Right renal cortex interstitium (tissue), 3 donors: ENCODE results near the gene MIA. TPM values are rescaled to one million over a fixed set of nuclear protein-coding genes. Genes with fewer than 3 reads are reported as not detected.
A peak's percentile ranks its signal among the peaks of the same experiment; 100 is the strongest.
"Not testable (repeated sequence)": the region's sequence is repeated elsewhere in the genome, so short reads cannot be mapped to it uniquely, and the experiment has no call there.

Experiments used
- DNase-seq, 3 donors: peaks; one replicate each; pipeline ENCODE4 v3.0.0-alpha.2; 2013; ENCODE audit warnings: low read depth in 3 of 3, low spot score in 2 of 3
- polyA plus RNA-seq, 3 donors: library from polyadenylated mRNA; unstranded; fragments of 120-200 nt; gene quantifications; one replicate each; pipeline ENCODE4 v1.2.1, GENCODE V29; 2013; ENCODE audit not compliant: insufficient read length in 3 of 3

The MIA gene
- polyA plus RNA-seq, 3 donors, result 0.31 to 1.6 (median 0.69) TPM

- peak; percentile 97 to 99 (median 99) for DNase-seq
Measured at GRCh38 chr19:40777937-40778705, 2.8 kb downstream of the MIA start, which contains the start of gene RAB4B. RAB4B (plus strand) TSS chr19:40778247; CDS start chr19:40778376, 129 bp downstream.

- DNase-seq, result no peak
Measured at GRCh38 chr19:40778706-40779284, 3.5 kb downstream of the MIA start.

GRCh38 chr19:40780582-40780981 lies 5.3 kb downstream of the MIA start:
- no peak for DNase-seq

GRCh38 chr19:40781140-40781539 lies 5.8 kb downstream of the MIA start:
- no peak for DNase-seq

GRCh38 chr19:40783711-40784110 lies 8.4 kb downstream of the MIA start:
- no peak for DNase-seq

GRCh38 chr19:40784146-40784545 lies 8.8 kb downstream of the MIA start:
- not testable (repeated sequence) for DNase-seq

- no peak for DNase-seq
Measured at GRCh38 chr19:40785526-40785925, 10.2 kb downstream of the MIA start.

GRCh38 chr19:40786060-40787037 lies 11.0 kb downstream of the MIA start:
- no peak for DNase-seq

- no peak for DNase-seq
Measured at GRCh38 chr19:40791349-40791748, 16.0 kb downstream of the MIA start.

- no peak for DNase-seq
Measured at GRCh38 chr19:40791996-40792395, 16.7 kb downstream of the MIA start.

- DNase-seq, result no peak
Measured at GRCh38 chr19:40797166-40797962, 22.0 kb downstream of the MIA start.

- no peak for DNase-seq
Measured at GRCh38 chr19:40797963-40798682, 22.8 kb downstream of the MIA start.

GRCh38 chr19:40798683-40799557 lies 23.6 kb downstream of the MIA start, which contains the start of gene EGLN2:
EGLN2 (plus strand) TSS chr19:40799191; CDS start chr19:40800573, 1,382 bp downstream.
- peak; percentile 95 to 100 (median 100) for DNase-seq

- no peak for DNase-seq
Measured at GRCh38 chr19:40799558-40800338, 24.4 kb downstream of the MIA start.

- DNase-seq, result no peak
Measured at GRCh38 chr19:40800339-40800996, 25.1 kb downstream of the MIA start.

GRCh38 chr19:40800997-40801377 lies 25.7 kb downstream of the MIA start:
- no peak for DNase-seq
